Activated naive CD8-positive, alpha-beta T cell treated with anti-CD3 and anti-CD28 coated beads, Interleukin-2, amount 10 ng/mL, durations not matched to agents 7 days and 5 days (primary cell): Measurements from ENCODE around the gene FBLN2. TPM values are rescaled to one million over a fixed set of nuclear protein-coding genes. Genes with fewer than 3 reads are reported as not detected.

Source experiments
- ATAC-seq: fragments of 150-1000 bp; cut with Tn5 transposase; one replicate; pipeline ENCODE4 v1.10.0; 2021; ENCODE audit warnings: low read depth, moderate library complexity
- POLR2A ChIA-PET: fragments of 350-600 bp; sonication (Branson Sonifier 250); formaldehyde crosslinking; loops from one replicate; lab custom pipeline; 2021; ENCODE audit warnings: antibody characterized with exemption; lab: Charles Lee
- DNase-seq: peaks from one replicate; pipeline ENCODE4 v3.0.0; 2021
- H3K27ac Mint-ChIP-seq: one replicate; pipeline ENCODE4 v1.8.0; 2022; ENCODE audit warnings: mild to moderate bottlenecking, mixed read lengths
- H3K27me3 Mint-ChIP-seq: one replicate; pipeline ENCODE4 v1.8.0; 2022; ENCODE audit warnings: mild to moderate bottlenecking, moderate library complexity, mixed read lengths
- H3K36me3 Mint-ChIP-seq: one replicate; pipeline ENCODE4 v1.8.0; 2021; ENCODE audit warnings: mild to moderate bottlenecking, mixed read lengths
- H3K4me1 Mint-ChIP-seq: one replicate; pipeline ENCODE4 v1.8.0; 2021; ENCODE audit warnings: mixed read lengths
- H3K4me3 Mint-ChIP-seq: one replicate; pipeline ENCODE4 v1.8.0; 2022; ENCODE audit warnings: mild to moderate bottlenecking, moderate library complexity, mixed read lengths
- H3K9me3 Mint-ChIP-seq: one replicate; pipeline ENCODE4 v1.8.0; 2021; ENCODE audit warnings: mixed read lengths
- total RNA-seq, 2 experiments: library from RNA; stranded (reverse); gene quantifications; one replicate each; pipeline ENCODE4 v1.2.3, GENCODE V29; 2021

Gene FBLN2
- total RNA-seq, 2 experiments from 2014 or later, result 2.6 to 2.7 TPM

DNA sequence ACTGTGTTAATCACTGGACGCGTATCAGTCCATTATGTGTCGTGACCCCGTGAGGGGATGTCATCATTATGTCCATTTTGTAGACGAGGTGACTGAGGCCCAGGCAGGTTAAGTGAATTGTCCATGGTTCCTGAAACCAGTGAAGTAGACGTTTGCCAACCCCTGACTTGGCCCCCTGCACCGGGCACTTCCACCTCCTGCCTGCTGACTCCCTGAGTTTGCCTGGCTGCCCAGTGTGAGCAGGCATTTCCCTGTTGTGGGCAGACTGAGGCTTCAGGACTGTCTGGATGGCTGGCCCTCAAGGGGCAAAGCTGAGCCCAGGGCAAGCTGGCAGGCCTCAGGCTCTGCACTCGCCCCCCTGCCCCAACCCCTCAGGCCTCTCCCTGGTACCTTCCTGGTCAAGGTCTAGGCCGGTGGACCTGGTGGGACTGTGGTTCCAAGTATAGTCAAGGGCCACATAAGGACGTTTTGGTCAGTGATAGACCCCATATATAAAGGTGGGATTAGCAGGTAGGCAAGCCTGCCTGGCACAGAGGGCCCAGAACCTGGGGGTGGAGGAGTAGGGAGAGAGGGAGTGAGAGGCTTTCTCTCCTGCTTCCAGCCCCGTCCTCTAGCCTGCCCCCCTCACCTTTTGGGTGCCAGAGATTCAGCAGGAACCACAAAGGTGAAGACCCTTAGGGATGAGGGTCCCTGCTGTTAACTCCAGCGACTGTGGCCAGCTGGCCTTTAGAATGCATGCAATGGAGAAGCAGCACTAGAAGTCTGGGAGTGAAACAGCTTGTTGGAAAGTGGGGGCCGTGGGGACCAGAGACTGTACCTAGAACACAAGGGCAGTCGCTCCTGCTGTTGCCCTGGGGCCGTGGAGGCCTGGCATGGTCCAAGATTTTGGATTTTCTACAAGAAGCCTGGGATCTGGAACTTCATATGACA, 34.6 kb downstream of the FBLN2 start:
- Mint-ChIP-seq H3K4me3 (no peak overlapping the region), H3K27ac (no peak overlapping the region), H3K9me3 (no peaks in the 10 kb centered on the region), H3K4me1 (peaks cover 11% of the 10 kb centered on the region), H3K27me3 (no peaks in the 10 kb centered on the region), H3K36me3 (no peaks in the 10 kb centered on the region)
- no peak for DNase-seq
- POLR2A ChIA-PET, result no interaction called here
- ATAC-seq, result no peak

DNA sequence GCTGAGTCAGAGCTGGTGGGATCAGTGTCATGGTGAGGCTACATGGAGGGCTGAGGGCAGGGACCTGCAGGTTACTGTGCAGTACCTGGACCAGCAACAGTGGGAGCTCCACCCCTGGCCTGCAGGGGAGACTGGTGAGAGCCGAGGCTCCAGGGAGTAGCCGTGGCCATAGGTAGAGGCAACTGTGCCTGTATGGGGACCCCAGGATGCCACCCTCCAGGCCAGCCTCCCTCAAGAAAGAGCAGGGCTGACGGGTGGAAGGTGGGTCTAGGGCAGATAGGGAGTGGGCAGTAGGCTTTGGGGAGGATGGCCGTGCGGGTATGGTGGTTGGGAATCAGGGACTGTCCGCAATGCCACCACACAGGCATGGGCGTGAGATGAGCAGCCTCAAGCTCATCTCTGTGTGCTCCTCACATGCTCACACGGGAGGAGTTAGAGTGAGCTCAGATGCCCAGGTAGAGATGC, 35.5 kb downstream of the FBLN2 start:
- no peak for DNase-seq
- Mint-ChIP-seq H3K27ac (no peak overlapping the region), H3K4me1 (peaks cover 11% of the 10 kb centered on the region), H3K27me3 (no peaks in the 10 kb centered on the region), H3K4me3 (no peak overlapping the region), H3K36me3 (no peaks in the 10 kb centered on the region), H3K9me3 (no peaks in the 10 kb centered on the region)
- no peak for ATAC-seq
- POLR2A ChIA-PET, result no interaction called here

GRCh38 chr3:13584901-13585300, 36.0 kb downstream of the FBLN2 start:
- no peak overlapping the region for H3K4me3 Mint-ChIP-seq
- ATAC-seq (no peak), DNase-seq (no peak)
- POLR2A ChIA-PET, result no interaction called here
- no peaks in the 10 kb centered on the region for H3K27me3 Mint-ChIP-seq
- H3K4me1 Mint-ChIP-seq, result peaks cover 11% of the 10 kb centered on the region
- no peaks in the 10 kb centered on the region for H3K9me3 Mint-ChIP-seq
- H3K27ac Mint-ChIP-seq, result no peak overlapping the region
- H3K36me3 Mint-ChIP-seq, result no peaks in the 10 kb centered on the region

DNA sequence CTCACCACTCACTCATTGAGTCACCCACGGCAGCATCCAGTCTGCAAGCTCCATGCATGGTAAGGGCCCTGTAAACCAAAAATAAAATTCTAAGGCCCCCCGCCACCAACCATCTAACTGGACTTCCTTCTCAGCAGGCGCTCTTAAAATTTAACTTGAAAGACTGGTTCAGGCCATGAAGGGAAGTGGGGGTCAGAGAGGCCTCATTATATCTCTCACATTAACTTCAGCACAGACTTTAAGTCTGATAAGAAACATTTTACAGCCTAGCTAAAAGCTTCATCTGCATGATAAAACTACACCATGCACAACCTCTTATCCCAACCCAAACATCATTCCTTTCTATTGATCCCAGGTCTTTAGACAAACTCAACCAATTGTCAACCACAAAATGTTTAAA, 38.5 kb downstream of the FBLN2 start:
- ATAC-seq (no peak), DNase-seq (no peak)
- H3K9me3 Mint-ChIP-seq, result no peaks in the 10 kb centered on the region
- peaks cover 5% of the 10 kb centered on the region for H3K4me1 Mint-ChIP-seq
- peaks cover 4% of the 10 kb centered on the region for H3K27me3 Mint-ChIP-seq
- H3K4me3 Mint-ChIP-seq, result no peak overlapping the region
- no peaks in the 10 kb centered on the region for H3K36me3 Mint-ChIP-seq
- H3K27ac Mint-ChIP-seq, result no peak overlapping the region
- POLR2A ChIA-PET, result no interaction called here

- POLR2A ChIA-PET, result no interaction called here
- Mint-ChIP-seq H3K4me1 (peaks cover 4% of the 10 kb centered on the region), H3K9me3 (no peaks in the 10 kb centered on the region), H3K27ac (no peak overlapping the region), H3K27me3 (peaks cover 4% of the 10 kb centered on the region), H3K36me3 (no peaks in the 10 kb centered on the region), H3K4me3 (no peak overlapping the region)
- DNase-seq, result no peak
- no peak for ATAC-seq
Observed at GRCh38 chr3:13588221-13588701, 39.3 kb downstream of the FBLN2 start.

GRCh38 chr3:13588993-13589392, 40.1 kb downstream of the FBLN2 start:
- no peak for ATAC-seq
- H3K4me3 Mint-ChIP-seq, result no peak overlapping the region
- H3K27me3 Mint-ChIP-seq, result peaks cover 4% of the 10 kb centered on the region
- H3K9me3 Mint-ChIP-seq, result no peaks in the 10 kb centered on the region
- POLR2A ChIA-PET, result no interaction called here
- peaks cover 4% of the 10 kb centered on the region for H3K4me1 Mint-ChIP-seq
- DNase-seq, result no peak
- no peak overlapping the region for H3K27ac Mint-ChIP-seq
- no peaks in the 10 kb centered on the region for H3K36me3 Mint-ChIP-seq

DNA sequence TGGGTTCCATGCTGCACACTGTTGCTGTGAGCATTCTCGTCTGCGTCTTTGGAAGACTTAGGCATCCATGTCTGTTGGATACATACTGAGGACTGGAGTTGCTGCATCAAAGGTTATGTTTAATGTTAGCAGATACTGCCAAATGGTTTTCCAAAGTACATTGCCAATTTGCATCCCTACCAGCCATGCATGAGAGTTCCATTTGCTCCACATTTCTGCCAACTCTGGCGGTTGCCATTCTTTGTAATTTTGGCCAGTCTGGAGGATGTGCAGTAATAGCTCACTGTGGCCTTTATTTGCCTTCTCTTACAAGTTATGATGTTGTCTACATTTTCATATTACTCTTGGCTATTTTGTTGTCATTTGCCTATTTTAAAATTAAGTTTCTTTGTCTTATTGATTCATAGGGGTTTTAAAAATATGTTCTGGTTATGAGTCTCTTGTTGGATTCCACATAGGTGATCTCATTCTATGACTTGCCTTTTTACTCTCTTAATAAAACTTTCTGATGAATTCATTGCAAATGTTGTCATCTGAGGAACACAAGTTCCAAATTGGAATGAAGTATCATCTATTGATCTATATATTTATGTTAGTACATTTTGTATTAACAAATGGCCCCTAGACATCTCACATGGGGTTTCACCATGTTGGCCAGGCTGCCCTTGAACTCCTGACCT, 42.1 kb downstream of the FBLN2 start:
- H3K27me3 Mint-ChIP-seq, result peaks cover 4% of the 10 kb centered on the region
- H3K27ac Mint-ChIP-seq, result no peak overlapping the region
- H3K9me3 Mint-ChIP-seq, result no peaks in the 10 kb centered on the region
- DNase-seq (no peak), ATAC-seq (no peak)
- H3K4me3 Mint-ChIP-seq, result no peak overlapping the region
- no peaks in the 10 kb centered on the region for H3K36me3 Mint-ChIP-seq
- peaks cover 4% of the 10 kb centered on the region for H3K4me1 Mint-ChIP-seq
- POLR2A ChIA-PET, result no interaction called here

- DNase-seq (no peak), ATAC-seq (no peak)
- POLR2A ChIA-PET, result no interaction called here
- H3K27ac Mint-ChIP-seq, result no peak overlapping the region
- H3K9me3 Mint-ChIP-seq, result no peaks in the 10 kb centered on the region
- no peaks in the 10 kb centered on the region for H3K4me1 Mint-ChIP-seq
- H3K36me3 Mint-ChIP-seq, result no peaks in the 10 kb centered on the region
- no peak overlapping the region for H3K4me3 Mint-ChIP-seq
- peaks cover 6% of the 10 kb centered on the region for H3K27me3 Mint-ChIP-seq
Observed at GRCh38 chr3:13593615-13594014, 44.7 kb downstream of the FBLN2 start.

- Mint-ChIP-seq H3K36me3 (no peaks in the 10 kb centered on the region), H3K27ac (no peak overlapping the region), H3K27me3 (peaks cover 6% of the 10 kb centered on the region), H3K4me1 (no peaks in the 10 kb centered on the region), H3K9me3 (no peaks in the 10 kb centered on the region), H3K4me3 (no peak overlapping the region)
- ATAC-seq (no peak), DNase-seq (no peak)
- POLR2A ChIA-PET, result no interaction called here
Observed at GRCh38 chr3:13594146-13594545, 45.2 kb downstream of the FBLN2 start.

- no peaks in the 10 kb centered on the region for H3K4me1 Mint-ChIP-seq
- ATAC-seq (no peak), DNase-seq (no peak)
- no peaks in the 10 kb centered on the region for H3K9me3 Mint-ChIP-seq
- peaks cover 6% of the 10 kb centered on the region for H3K27me3 Mint-ChIP-seq
- no peak overlapping the region for H3K27ac Mint-ChIP-seq
- no peaks in the 10 kb centered on the region for H3K36me3 Mint-ChIP-seq
- H3K4me3 Mint-ChIP-seq, result no peak overlapping the region
- POLR2A ChIA-PET, result no interaction called here
Observed at GRCh38 chr3:13594991-13595421, 46.1 kb downstream of the FBLN2 start.

GRCh38 chr3:13595485-13595884, 46.6 kb downstream of the FBLN2 start:
- Mint-ChIP-seq H3K36me3 (no peaks in the 10 kb centered on the region), H3K4me3 (no peak overlapping the region), H3K27ac (no peak overlapping the region), H3K4me1 (no peaks in the 10 kb centered on the region), H3K9me3 (no peaks in the 10 kb centered on the region), H3K27me3 (peaks cover 6% of the 10 kb centered on the region)
- DNase-seq, result no peak
- POLR2A ChIA-PET, result no interaction called here
- ATAC-seq, result no peak

DNA sequence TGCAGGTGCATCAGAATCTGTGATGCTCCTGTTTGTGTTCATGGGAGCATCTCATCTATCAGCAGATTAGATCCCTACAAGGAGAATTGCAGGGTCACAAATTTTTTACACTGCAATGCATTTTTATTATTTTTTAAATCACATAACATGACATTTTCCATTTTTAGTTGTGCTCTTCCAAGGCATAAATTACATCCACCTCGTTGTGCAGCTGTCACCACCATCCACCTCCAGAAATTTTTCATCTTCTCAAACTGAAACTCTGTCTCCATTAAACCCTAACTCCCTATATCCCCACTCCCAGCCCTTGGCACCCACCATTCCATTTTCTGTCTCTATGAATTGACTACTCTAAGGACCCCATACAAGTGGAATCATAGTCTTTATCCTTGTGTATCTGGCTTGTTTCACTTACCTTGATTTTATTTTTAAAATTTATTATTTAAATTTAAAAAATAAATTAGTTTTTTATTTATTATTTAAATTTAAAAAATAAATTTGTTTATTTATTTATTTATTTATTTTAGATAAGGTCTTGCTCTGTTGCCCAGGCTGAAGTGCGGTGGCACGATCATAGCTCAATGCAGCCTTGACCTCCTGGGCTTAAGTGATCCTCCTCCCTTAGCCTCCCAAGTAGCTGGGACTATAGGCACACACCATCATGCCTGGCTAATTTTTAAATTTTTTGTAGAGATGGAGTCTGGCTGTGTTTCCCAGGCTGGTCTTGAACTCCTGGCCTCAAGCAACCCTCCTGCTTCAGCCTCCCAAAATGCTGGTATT, 47.7 kb downstream of the FBLN2 start:
- no peaks in the 10 kb centered on the region for H3K9me3 Mint-ChIP-seq
- DNase-seq (no peak), ATAC-seq (no peak)
- no peak overlapping the region for H3K27ac Mint-ChIP-seq
- H3K27me3 Mint-ChIP-seq, result peaks cover 6% of the 10 kb centered on the region
- POLR2A ChIA-PET, result no interaction called here
- no peaks in the 10 kb centered on the region for H3K36me3 Mint-ChIP-seq
- H3K4me1 Mint-ChIP-seq, result no peaks in the 10 kb centered on the region
- no peak overlapping the region for H3K4me3 Mint-ChIP-seq

DNA sequence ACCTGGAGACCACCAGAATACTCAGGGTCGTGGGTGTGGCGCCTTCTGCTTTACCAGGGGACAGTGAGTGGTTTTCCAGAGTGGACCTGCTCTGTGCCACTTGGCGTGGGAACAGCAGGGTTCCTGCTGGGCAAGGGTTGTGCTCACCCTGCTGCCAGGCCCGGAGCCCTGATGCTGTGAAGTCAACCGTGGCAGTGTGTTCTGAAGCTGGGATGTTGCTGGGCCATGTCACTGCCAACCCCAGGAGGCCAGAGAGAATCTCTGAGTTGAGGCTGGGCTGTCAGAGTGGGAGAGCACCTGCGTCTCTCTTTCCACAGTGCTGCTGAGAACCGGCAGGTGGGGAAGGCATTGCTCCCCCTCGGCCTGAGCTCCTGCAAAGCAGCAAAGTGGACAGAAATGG, 48.7 kb downstream of the FBLN2 start:
- Mint-ChIP-seq H3K36me3 (no peaks in the 10 kb centered on the region), H3K27me3 (peaks cover 5% of the 10 kb centered on the region), H3K4me3 (no peak overlapping the region), H3K9me3 (no peaks in the 10 kb centered on the region), H3K4me1 (no peaks in the 10 kb centered on the region), H3K27ac (no peak overlapping the region)
- POLR2A ChIA-PET, result no interaction called here
- ATAC-seq, result no peak
- DNase-seq, result no peak
